PFSK-1 (cell line): ENCODE results near the gene EMCN.

Source experiments
- FOXP2 ChIP-seq: optimal IDR thresholded peaks from 2 replicates; pipeline ENCODE3; 2011; ENCODE audit warnings: borderline replicate concordance, control low read depth, inconsistent platforms; ENCODE audit not compliant: insufficient read depth; ENCODE audit errors: extremely low read length, extremely low read depth
- POLR2AphosphoS5 ChIP-seq: IDR thresholded peaks from 2 replicates; pipeline ENCODE4 v1.6.1; 2012; ENCODE audit warnings: low read depth, mild to moderate bottlenecking, control low read depth, low read length, moderate library complexity
- SIN3A ChIP-seq: IDR thresholded peaks from 2 replicates; pipeline ENCODE4 v1.6.1; 2012; ENCODE audit warnings: mild to moderate bottlenecking, low read length, moderate library complexity, borderline replicate concordance; ENCODE audit not compliant: insufficient read depth
- TAF1 ChIP-seq: IDR thresholded peaks from 2 replicates; pipeline ENCODE4 v1.6.1; 2012; ENCODE audit warnings: low read length, control low read depth, borderline replicate concordance; ENCODE audit not compliant: insufficient read depth
- TF ChIP-seq, protein P1 (sequence below), 2 experiments: IDR thresholded peaks; 2 replicates each; pipeline versions ENCODE4 v1.6.1 to v1.8.0; 2011 to 2012; ENCODE audit warnings: low read depth in 2 of 2, low read length in 2 of 2, control low read depth in 1 of 2, inconsistent platforms in 1 of 2, mild to moderate bottlenecking in 1 of 2, moderate library complexity in 1 of 2; ENCODE audit not compliant: insufficient read depth in 1 of 2

EMCN gene

DNA sequence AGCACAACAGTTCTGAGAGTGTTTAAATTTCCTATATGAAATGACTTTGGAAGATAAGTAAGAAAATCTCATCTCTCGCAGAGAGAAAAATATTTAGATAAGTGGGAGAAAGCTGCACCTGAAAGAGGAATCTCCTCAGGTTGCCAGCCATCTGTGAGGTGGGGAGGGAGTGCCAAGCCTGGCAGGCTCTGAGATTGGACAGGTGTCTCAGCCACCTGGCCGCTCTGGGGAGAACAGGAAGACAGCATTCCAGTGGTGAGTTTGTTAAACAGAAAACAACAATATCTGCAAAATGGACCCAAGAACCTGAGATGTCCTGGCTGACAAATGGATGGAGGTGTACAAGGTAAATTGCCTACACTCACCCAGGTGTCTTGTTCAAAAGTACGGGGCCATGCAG, 31.3 kb downstream of the EMCN start:
- no peak for TF ChIP-seq SIN3A
- no peak for TF ChIP-seq POLR2AphosphoS5
- no peak for TF ChIP-seq FOXP2
- TF ChIP-seq TAF1 = no peak
- TF ChIP-seq, protein P1, sequence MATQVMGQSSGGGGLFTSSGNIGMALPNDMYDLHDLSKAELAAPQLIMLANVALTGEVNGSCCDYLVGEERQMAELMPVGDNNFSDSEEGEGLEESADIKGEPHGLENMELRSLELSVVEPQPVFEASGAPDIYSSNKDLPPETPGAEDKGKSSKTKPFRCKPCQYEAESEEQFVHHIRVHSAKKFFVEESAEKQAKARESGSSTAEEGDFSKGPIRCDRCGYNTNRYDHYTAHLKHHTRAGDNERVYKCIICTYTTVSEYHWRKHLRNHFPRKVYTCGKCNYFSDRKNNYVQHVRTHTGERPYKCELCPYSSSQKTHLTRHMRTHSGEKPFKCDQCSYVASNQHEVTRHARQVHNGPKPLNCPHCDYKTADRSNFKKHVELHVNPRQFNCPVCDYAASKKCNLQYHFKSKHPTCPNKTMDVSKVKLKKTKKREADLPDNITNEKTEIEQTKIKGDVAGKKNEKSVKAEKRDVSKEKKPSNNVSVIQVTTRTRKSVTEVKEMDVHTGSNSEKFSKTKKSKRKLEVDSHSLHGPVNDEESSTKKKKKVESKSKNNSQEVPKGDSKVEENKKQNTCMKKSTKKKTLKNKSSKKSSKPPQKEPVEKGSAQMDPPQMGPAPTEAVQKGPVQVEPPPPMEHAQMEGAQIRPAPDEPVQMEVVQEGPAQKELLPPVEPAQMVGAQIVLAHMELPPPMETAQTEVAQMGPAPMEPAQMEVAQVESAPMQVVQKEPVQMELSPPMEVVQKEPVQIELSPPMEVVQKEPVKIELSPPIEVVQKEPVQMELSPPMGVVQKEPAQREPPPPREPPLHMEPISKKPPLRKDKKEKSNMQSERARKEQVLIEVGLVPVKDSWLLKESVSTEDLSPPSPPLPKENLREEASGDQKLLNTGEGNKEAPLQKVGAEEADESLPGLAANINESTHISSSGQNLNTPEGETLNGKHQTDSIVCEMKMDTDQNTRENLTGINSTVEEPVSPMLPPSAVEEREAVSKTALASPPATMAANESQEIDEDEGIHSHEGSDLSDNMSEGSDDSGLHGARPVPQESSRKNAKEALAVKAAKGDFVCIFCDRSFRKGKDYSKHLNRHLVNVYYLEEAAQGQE (IDR thresholded peaks at IDR 0.05; ENCODE audit: insufficient read depth in 1 of 2, low read depth in 2 of 2, low read length in 2 of 2) = no peak

DNA sequence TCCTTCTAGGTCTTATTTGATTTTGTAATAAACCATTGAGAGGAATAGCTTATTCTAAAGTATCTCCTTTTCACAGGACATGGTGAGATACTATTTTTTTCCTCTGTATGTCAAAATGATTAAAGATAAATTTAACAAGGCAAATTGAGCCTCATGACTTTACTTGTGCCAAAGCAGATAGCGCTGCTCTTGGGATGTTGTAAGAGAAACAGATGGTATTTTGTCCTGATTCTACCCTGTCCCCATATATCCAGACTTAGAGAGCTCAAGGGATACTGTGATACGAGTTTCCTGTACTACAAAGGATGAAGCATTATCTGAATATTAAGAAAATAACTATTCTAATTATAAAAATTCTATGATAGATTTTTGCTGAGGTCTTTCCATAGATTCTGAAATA, 34.0 kb downstream of the EMCN start:
- TF ChIP-seq SIN3A (no peak), POLR2AphosphoS5 (no peak), TAF1 (no peak), FOXP2 (no peak)
- TF ChIP-seq, protein P1 (IDR thresholded peaks at IDR 0.05; ENCODE audit: insufficient read depth in 1 of 2, low read depth in 2 of 2, low read length in 2 of 2) = no peak

DNA sequence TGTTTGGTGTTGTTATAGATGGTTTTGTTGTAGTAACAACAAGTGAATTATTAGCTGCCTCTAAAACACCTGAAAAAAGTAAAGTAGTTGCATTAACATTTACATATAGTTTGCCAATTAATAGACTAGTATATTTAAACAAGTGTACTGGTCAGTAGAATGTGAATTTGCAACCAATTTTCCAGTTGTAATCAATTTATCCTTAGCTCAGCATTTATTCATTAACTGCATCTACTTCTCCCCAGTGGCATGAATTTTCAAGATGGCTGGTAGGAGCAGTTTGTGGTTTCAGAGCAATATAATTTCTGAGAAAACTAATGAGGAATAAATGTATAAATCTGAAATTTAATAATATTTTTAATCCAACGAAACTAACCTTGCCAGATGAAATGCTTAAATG, 37.9 kb downstream of the EMCN start:
- TF ChIP-seq TAF1 (no peak), FOXP2 (no peak), POLR2AphosphoS5 (no peak), SIN3A (no peak)
- TF ChIP-seq, protein P1 (IDR thresholded peaks at IDR 0.05; ENCODE audit: insufficient read depth in 1 of 2, low read depth in 2 of 2, low read length in 2 of 2) = no peak

DNA sequence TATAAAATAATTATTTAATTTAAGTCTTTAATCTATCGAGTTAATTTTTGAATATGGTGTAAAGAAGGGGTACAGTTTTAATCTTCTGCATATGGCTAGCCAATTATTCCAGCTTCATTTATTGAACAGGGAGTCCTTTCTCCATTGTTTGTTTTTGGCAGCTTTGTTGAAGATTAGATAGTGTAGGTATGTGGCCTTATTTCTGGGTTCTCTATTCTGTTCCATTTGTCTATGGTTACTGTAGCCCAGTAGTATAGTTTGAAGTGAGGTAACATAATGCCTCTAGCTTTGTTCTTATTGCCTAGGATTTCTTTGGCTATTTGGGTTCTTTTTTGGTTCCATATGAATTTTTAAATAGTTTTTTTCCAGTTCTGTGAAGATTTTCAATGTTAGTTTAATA, 48.3 kb downstream of the EMCN start:
- TF ChIP-seq, protein P1 (IDR thresholded peaks at IDR 0.05; ENCODE audit: insufficient read depth in 1 of 2, low read depth in 2 of 2, low read length in 2 of 2) = no peak
- TF ChIP-seq TAF1 = no peak
- TF ChIP-seq FOXP2 = no peak
- TF ChIP-seq SIN3A = no peak
- TF ChIP-seq POLR2AphosphoS5 = no peak

DNA sequence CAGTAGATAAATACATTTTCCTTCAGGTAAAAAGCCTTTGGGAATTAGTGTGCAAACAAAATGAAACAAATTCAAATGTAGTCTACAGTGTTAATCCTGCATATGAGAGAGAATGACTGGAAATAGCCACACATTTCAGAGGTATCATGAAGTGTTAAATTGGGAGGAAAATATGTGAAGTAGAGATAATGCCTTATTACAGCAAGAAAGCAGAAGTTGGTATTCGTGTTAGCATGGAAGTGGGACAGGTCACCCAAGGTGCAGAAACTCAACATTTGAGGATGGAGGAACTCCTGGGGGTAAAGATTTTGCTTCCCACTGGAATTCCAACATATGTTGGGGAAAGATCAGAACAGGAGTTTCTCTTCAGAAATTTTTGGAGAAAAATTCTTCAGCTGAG, 51.3 kb downstream of the EMCN start:
- TF ChIP-seq, protein P1 (IDR thresholded peaks at IDR 0.05; ENCODE audit: insufficient read depth in 1 of 2, low read depth in 2 of 2, low read length in 2 of 2) = no peak
- TF ChIP-seq FOXP2 (no peak), SIN3A (no peak), TAF1 (no peak), POLR2AphosphoS5 (no peak)
